Esophagus muscularis mucosa (tissue), 4 donors: ENCODE data around the gene PAXX. TPM values are rescaled to one million over a fixed set of nuclear protein-coding genes. Genes with fewer than 3 reads are reported as not detected.

Experiments
- DNase-seq: peaks from one replicate; pipeline ENCODE4 v3.0.0-alpha.2; 2017; ENCODE audit errors: extremely low spot score
- H3K27ac ChIP-seq, 4 donors: fragments of 200-600 bp; sonication (generic); replicated peaks in 1 of 4; 1 replicate in 3 of 4; 2 replicates in 1 of 4; pipeline ENCODE4 v1.5.1; 2016 to 2019; ENCODE audit warnings: mild to moderate bottlenecking in 1 of 4
- H3K27me3 ChIP-seq, 4 donors: fragments of 200-600 bp; sonication (generic); one replicate each; pipeline versions ENCODE4 v1.5.1 to v1.6.0; 2016 to 2019
- H3K36me3 ChIP-seq, 4 donors: fragments of 200-600 bp; sonication (generic); one replicate each; pipeline ENCODE4 v1.5.1; 2016 to 2019
- H3K4me1 ChIP-seq, 4 donors: fragments of 200-600 bp; sonication (generic); one replicate each; pipeline ENCODE4 v1.5.1; 2016 to 2019
- H3K4me3 ChIP-seq, 4 donors: fragments of 200-600 bp; sonication (generic); 1 replicate in 2 of 4; 2 replicates in 2 of 4; pipeline ENCODE4 v1.5.1; 2016 to 2019; ENCODE audit warnings: mild to moderate bottlenecking in 4 of 4, moderate library complexity in 1 of 4
- H3K9me3 ChIP-seq, 4 donors: fragments of 200-600 bp; sonication (generic); 1 replicate in 3 of 4; 2 replicates in 1 of 4; pipeline ENCODE4 v1.5.1; 2016 to 2019
- EP300 ChIP-seq: sonication (generic); formaldehyde crosslinking; IDR thresholded peaks from one replicate; pipeline ENCODE4 v1.6.1; 2017; ENCODE audit warnings: antibody characterized with exemption
- POLR2A ChIP-seq: fragments of 450-650 bp; IDR thresholded peaks from one replicate; pipeline ENCODE4 v1.6.1; 2017; ENCODE audit warnings: antibody characterized with exemption, moderate library complexity, mild to moderate bottlenecking, low read depth
- POLR2AphosphoS5 ChIP-seq, 2 donors: sonication (generic); formaldehyde crosslinking; IDR thresholded peaks; one replicate each; pipeline ENCODE4 v1.6.1; 2017; ENCODE audit warnings: antibody characterized with exemption in 2 of 2
- WGBS: methylation state at CpG from one replicate; pipeline ENCODE4 v1.1.5; 2018; 5-methylcytosine and 5-hydroxymethylcytosine counted together
- intact Hi-C: fragments of 100-400 bp; cut with DNase I; formaldehyde crosslinking; loops from one replicate; pipeline ENCODE4 v1.15.1; 2023
- total RNA-seq, 4 donors: library from RNA; depleted of rRNA; stranded (reverse); fragments of >200 nt; gene quantifications; one replicate each; pipeline versions ENCODE4 v1.1.0 to v1.2.1, GENCODE V29; 2016
- TF ChIP-seq, protein P1 (sequence below), 3 experiments: fragments of 200-600 bp in 2 of 3; fragments of 450-650 bp in 1 of 3; sonication (generic) in 2 of 3; IDR thresholded peaks; one replicate each; pipeline ENCODE4 v1.5.1; 2017 to 2019; ENCODE audit warnings: antibody characterized with exemption in 3 of 3, mild to moderate bottlenecking in 2 of 3, moderate library complexity in 1 of 3

Gene PAXX
- total RNA-seq, 4 donors from 2014 or later: 28.8 to 39.9 (median 37.8) TPM

DNA sequence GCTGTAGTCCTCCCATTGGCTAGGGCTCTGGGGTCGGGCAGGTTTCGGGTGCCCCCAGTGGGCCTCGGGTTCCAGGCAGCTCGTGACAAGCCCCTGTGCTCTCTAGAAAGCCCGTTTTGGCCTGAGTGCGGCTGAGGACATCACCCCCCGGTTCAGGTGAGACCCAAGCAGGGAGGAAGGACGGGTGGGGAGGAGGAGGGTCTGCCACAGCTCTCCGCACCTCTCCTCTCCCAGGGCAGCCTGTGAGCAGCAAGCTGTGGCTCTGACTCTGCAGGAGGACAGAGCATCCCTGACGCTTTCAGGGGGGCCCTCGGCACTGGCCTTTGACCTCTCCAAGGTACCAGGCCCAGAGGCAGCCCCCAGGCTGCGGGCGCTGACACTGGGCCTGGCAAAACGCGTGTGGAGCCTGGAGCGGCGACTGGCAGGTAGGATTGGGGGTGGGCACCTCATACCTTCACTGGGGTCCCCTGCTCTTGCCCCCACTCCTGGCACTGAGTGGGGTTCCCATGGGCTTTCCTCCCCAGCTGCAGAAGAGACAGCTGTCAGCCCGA, 672 bp downstream of the PAXX start:
- H3K4me1 ChIP-seq: peaks cover 32 to 57% (median 48%) of the 10 kb centered on the region in 4 donors
- intact Hi-C loops: loop anchor here (5.0 kb wide), 1 partner anchor 46 kb away; the partner anchor contains the start of gene C8G
- peak overlapping the region; percentile 67 to 86 (median 74) for H3K4me3 ChIP-seq
- peaks cover 0 to 51% (median 14%) of the 10 kb centered on the region in 4 donors for H3K27me3 ChIP-seq
- H3K9me3 ChIP-seq: no peaks in the 10 kb centered on the region
- peak overlapping the region; percentile 87 to 91 (median 88) for H3K27ac ChIP-seq
- peaks cover 4 to 18% (median 14%) of the 10 kb centered on the region in 4 donors for H3K36me3 ChIP-seq
- 27% methylated on average over 11 of the region's 18 CpGs for WGBS
- no peak for TF ChIP-seq POLR2A
- no peak for TF ChIP-seq POLR2AphosphoS5 (IDR thresholded peaks at IDR 0.05)
- TF ChIP-seq, protein P1, sequence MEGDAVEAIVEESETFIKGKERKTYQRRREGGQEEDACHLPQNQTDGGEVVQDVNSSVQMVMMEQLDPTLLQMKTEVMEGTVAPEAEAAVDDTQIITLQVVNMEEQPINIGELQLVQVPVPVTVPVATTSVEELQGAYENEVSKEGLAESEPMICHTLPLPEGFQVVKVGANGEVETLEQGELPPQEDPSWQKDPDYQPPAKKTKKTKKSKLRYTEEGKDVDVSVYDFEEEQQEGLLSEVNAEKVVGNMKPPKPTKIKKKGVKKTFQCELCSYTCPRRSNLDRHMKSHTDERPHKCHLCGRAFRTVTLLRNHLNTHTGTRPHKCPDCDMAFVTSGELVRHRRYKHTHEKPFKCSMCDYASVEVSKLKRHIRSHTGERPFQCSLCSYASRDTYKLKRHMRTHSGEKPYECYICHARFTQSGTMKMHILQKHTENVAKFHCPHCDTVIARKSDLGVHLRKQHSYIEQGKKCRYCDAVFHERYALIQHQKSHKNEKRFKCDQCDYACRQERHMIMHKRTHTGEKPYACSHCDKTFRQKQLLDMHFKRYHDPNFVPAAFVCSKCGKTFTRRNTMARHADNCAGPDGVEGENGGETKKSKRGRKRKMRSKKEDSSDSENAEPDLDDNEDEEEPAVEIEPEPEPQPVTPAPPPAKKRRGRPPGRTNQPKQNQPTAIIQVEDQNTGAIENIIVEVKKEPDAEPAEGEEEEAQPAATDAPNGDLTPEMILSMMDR (IDR thresholded peaks at IDR 0.05): no peak
- TF ChIP-seq EP300: no peak
- no peak for DNase-seq

DNA sequence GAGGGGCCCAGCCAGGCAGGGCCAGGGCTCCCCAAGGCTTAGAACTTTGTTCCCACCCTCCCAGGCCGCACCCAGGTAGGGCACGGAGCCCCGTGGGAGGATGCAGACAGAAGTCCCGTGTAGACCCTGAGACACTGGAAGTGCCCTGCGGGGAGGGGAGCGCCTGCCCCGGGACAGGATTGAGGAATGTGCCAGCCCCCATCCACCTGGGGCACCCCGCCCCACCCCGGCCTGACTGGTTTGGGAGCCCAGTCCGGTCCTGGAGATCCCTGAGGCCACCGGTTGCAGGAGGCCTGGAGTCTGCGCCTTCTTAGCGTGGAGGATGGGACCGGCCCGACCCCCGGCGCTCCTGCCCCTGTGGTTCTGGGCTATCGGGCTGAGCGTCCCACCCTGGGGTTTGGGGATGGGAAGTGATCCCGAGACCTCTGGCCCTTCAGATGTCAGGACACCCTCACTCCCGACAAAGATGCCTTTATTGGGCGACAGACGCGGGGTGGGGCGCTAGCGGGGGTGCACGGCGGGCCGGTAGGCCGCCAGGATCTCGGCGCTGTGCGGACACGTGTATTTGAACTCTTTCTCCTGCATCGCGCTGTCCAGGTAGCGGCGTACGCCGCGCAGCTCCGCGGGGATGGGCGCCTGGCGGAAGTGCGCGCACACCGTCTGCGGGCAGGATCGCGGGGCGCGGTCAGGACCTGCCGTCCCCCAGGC, 2.1 kb downstream of the PAXX start:
- Histone ChIP-seq H3K4me1 (peaks cover 32 to 57% (median 48%) of the 10 kb centered on the region in 4 donors), H3K27me3 (peaks cover 0 to 60% (median 14%) of the 10 kb centered on the region in 4 donors), H3K36me3 (peaks cover 4 to 18% (median 14%) of the 10 kb centered on the region in 4 donors), H3K27ac (no peak overlapping the region), H3K9me3 (no peaks in the 10 kb centered on the region), H3K4me3 (peak overlapping the region in 1 of 4 donors; percentile 10)
- WGBS: 86% methylated on average over 19 of the region's 54 CpGs
- intact Hi-C loops: loop anchor here (5.0 kb wide), 1 partner anchor 47 kb away; the partner anchor contains the start of gene C8G
- no peak for TF ChIP-seq POLR2A
- TF ChIP-seq POLR2AphosphoS5 (IDR thresholded peaks at IDR 0.05): no peak
- no peak for TF ChIP-seq EP300
- TF ChIP-seq, protein P1 (IDR thresholded peaks at IDR 0.05): no peak
- no peak for DNase-seq

DNA sequence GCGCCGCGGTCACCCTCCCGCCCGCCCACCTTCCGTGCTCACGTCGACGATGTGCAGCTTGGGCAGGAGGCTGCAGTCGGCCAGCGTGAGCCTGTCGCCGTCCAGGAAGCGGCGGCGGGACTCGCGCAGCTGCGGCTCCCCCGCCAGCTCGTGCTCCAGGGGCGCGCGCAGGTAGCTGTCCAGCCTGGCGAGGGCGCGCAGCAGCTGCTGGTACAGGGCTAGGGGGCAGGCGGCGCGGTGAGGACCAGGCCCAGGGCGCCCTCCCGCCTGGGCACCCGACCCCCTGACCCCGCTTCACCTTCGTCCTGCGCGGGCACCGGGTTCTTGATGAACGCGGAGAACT, 2.6 kb downstream of the PAXX start:
- peaks cover 32 to 57% (median 48%) of the 10 kb centered on the region in 4 donors for H3K4me1 ChIP-seq
- H3K27me3 ChIP-seq: peaks cover 0 to 60% (median 14%) of the 10 kb centered on the region in 4 donors
- no peaks in the 10 kb centered on the region for H3K9me3 ChIP-seq
- intact Hi-C loops: loop anchor here (5.0 kb wide), 1 partner anchor 48 kb away; the partner anchor contains the start of gene C8G
- DNase-seq: no peak
- H3K36me3 ChIP-seq: peaks cover 4 to 18% (median 14%) of the 10 kb centered on the region in 4 donors
- peak overlapping the region in 1 of 4 donors; percentile 10 for H3K4me3 ChIP-seq
- H3K27ac ChIP-seq: no peak overlapping the region
- TF ChIP-seq, protein P1 (IDR thresholded peaks at IDR 0.05): no peak
- no peak for TF ChIP-seq POLR2AphosphoS5 (IDR thresholded peaks at IDR 0.05)
- TF ChIP-seq POLR2A: no peak
- TF ChIP-seq EP300: no peak
- no CpG with 5 or more reads among the region's 40 CpGs for WGBS

DNA sequence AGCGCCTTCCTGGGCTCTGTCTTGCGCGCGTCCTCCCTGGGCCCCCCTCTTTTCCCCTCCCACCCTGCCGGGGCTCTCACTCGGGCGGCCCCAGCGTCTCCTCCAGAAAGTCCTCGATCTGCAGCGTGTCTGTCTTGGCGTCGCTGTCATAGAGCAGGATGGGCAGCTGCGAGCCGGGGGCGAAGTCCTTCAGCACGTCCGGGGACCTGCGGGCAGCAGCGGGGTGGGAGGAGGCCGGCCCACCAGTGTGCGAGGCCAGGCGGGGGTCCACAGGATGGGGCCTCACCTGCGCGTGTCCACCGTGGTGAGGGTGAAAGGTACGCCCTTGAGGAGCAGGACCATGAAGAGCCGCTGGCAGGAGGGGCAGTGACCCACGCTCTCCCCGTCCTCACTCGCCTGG, 3.1 kb downstream of the PAXX start:
- Histone ChIP-seq H3K27me3 (peaks cover 0 to 60% (median 14%) of the 10 kb centered on the region in 4 donors), H3K9me3 (no peaks in the 10 kb centered on the region), H3K27ac (no peak overlapping the region), H3K4me3 (peak overlapping the region in 3 of 4 donors; percentile 4 to 38 (median 10)), H3K4me1 (peaks cover 32 to 57% (median 48%) of the 10 kb centered on the region in 4 donors), H3K36me3 (peaks cover 4 to 18% (median 14%) of the 10 kb centered on the region in 4 donors)
- intact Hi-C loops: no loop called here
- no peak for DNase-seq
- WGBS: 40% methylated on average over 20 of the region's 30 CpGs
- TF ChIP-seq POLR2A: no peak
- TF ChIP-seq EP300: no peak
- TF ChIP-seq POLR2AphosphoS5 (IDR thresholded peaks at IDR 0.05): no peak
- TF ChIP-seq, protein P1 (IDR thresholded peaks at IDR 0.05): no peak
